GM12872 (cell line): Measurements from ENCODE around the gene DPP6.

Source experiments
- TF ChIP-seq, protein P1 (sequence below): IDR thresholded peaks from 3 replicates; pipeline ENCODE4 v1.5.1; 2011; ENCODE audit warnings: low read depth, mild to moderate bottlenecking, low read length, moderate library complexity; ENCODE audit not compliant: insufficient read depth

Gene DPP6

DNA sequence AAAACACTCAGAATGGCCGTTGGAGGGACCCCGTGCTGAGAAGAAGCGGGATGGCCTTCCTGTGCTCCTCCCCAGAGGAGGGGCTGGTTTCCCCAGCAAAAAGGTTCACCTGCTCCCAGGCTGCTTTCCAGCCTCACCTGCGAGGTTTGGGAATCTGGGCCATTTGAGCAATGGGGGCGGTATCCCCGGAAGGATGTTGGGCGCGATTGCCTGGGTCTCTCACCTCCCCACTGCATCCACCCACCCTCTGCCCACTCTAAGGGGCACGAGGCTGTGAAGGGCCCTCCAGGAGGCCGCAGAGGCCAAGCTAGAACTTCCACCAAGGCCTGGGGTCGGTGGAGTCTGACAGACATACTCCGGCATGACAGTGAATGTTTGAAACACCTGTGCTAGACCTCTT is 803.2 kb downstream of the DPP6 start:
- TF ChIP-seq, protein P1, sequence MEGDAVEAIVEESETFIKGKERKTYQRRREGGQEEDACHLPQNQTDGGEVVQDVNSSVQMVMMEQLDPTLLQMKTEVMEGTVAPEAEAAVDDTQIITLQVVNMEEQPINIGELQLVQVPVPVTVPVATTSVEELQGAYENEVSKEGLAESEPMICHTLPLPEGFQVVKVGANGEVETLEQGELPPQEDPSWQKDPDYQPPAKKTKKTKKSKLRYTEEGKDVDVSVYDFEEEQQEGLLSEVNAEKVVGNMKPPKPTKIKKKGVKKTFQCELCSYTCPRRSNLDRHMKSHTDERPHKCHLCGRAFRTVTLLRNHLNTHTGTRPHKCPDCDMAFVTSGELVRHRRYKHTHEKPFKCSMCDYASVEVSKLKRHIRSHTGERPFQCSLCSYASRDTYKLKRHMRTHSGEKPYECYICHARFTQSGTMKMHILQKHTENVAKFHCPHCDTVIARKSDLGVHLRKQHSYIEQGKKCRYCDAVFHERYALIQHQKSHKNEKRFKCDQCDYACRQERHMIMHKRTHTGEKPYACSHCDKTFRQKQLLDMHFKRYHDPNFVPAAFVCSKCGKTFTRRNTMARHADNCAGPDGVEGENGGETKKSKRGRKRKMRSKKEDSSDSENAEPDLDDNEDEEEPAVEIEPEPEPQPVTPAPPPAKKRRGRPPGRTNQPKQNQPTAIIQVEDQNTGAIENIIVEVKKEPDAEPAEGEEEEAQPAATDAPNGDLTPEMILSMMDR, result no peak

DNA sequence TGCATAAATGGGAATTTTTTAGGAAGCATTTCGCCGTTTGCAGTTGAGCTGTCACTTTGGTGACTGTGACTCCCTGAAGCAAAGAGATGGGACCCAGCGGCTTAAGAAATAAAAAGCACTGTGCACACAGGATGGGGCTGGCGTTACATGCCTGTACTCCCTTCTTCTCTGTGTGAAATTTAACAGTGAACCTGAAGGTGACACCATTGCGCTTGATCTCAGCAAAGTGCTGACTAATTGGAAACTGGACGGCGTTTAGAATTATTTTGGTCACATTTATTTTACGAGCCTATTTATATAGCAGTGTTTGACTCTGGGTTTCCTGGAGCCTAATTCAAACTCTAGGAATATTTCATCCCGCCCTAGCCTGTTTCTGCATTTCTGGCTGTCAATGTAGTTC is 804.5 kb downstream of the DPP6 start:
- TF ChIP-seq, protein P1, result no peak

DNA sequence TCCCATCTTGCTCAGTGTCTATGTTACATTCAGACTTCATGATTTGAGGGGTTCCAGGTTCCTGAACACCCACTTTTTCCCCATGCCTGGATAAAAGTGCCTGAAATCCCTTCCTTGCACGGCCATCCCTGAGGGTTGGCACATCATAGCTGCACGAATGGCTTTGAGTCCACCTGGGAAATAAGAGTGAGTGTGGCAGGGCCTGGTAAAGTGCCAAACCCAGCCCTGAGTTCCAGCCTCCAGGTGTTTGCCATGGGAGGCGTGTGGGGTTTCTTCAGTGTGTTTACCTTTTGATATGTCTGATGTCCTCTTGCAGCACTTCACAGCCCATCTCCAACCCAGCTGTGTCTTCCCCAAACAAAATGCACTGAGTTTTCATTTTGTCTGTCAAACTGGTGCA is 805.0 kb downstream of the DPP6 start:
- TF ChIP-seq, protein P1, result no peak

DNA sequence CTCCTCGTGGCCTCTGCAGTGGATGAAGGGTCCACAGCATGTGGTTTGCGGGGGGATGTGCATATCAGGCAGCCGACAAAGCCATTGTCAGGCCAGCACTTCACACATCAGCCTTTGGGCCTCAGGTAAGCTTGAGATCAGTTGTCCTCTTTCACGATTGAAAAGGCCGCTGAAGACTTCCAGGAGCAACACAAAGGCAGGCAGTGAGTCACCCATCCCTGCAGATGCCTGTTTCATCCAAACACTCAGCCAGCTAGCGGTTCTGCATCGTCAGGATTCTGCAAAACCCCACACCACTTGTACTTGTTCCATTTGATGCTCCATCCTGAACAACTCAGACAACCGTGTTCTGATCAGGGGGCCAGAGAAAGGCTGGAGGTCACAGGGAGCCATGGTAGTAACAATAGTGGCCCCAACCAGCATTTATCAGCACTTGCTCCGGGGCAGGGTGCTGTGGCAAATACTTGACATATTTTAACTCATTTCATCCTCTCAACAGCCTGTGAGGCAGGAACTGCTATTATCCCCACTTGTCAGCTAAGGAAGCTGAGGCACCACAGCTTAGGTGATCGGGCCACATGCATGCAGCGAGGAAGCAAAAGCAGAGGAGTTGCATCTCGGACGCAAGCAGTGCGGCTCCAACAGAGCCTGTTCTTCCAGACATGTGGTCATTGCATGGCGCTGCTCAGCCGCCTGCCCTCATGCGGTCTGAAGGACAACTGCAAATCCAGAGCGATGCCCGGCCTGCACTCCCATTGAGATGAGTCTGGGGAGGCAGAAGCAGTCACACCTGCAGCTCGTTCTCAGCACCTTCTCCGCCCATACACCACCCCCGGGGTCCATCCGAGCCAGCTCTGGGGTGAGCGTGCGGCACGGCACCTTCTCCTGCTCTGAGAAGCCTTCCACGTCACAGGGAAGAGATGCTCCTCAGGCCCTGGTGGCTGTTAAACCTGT is 805.8 kb downstream of the DPP6 start:
- TF ChIP-seq, protein P1, result no peak

DNA sequence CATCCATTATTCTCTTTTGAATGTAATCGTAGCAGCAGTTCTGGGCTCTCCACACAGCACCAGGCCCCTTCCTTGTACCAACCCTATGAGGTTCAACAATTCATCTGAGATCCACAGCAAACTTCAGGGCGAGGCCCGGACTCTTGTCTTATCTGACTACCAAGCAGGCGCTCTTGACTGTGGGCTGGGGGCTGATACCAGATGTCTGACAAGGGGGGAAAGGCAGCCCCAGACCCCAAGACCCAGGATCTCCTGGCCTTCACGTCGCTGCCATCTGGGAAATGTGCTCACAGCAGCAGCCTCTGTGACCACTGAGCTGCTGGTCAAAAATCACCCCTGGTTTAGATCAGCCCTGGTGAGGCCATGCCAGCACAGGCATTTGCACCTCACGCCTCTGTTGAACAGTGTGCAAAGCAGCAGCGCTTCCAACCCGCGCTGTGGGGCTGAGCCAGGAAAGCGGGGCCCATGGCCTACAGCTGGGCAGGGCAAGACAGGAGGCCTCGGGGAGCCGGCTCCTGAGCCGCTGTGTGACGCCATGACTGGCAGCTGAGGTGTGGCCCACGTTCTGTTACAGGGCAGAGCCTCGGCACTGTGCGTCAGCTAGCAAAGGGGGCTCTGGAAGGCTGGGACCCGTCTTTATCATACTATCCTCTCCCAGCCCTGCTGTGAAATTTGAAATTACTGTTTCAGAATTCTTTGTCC is 806.8 kb downstream of the DPP6 start:
- TF ChIP-seq, protein P1, result no peak

DNA sequence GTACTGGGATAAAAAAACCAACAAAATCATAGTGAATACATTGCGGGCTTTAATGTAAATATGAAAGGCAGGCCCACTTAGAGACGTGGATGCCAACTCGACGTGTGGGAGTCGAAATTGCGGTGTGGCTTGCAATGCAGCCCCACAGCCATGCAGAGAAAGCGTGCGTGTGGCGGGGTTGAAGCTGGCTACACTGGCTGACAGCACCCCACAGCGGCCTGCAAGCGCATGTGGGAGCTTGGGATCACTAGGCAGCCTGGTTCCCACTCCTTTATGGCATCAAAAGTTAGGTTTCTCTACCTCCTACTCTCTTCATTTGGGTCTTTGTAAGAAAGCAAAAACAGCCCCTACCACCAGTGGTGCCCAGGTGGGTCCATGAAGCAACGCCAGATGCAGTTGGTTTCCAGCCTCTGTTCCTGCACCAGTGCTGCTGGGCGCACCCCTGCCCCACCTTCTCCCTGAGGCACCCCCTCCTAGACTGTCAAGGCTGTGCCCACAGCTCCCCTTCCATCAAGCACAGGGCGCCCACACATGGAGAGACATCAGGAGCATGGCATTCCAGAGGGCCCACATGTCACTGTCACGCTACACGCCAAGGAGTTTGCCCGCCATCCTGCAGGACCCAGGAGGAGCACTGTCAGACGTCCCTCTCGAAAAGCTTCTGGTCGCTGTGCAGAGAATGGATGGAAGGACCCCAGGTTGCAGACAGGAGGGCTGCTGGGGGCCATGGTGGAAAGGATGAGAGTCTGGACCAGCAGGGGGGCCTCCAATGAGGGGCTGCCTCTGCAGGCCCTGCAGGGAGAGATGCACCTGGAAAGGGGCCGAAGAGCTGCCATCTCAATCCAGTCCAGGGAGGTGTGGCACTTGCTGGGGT is 807.8 kb downstream of the DPP6 start:
- TF ChIP-seq, protein P1, result no peak
